ENCODE data around the gene DEGS2. TPM values are rescaled to one million over a fixed set of nuclear protein-coding genes. Genes with fewer than 3 reads are reported as not detected.

DEGS2 gene
- total RNA-seq, 1 donor = not detected

- H3K4me3 ChIP-seq (ENCODE audit: low read depth, low read length) = no peak overlapping the region
- TF ChIP-seq, protein P1, sequence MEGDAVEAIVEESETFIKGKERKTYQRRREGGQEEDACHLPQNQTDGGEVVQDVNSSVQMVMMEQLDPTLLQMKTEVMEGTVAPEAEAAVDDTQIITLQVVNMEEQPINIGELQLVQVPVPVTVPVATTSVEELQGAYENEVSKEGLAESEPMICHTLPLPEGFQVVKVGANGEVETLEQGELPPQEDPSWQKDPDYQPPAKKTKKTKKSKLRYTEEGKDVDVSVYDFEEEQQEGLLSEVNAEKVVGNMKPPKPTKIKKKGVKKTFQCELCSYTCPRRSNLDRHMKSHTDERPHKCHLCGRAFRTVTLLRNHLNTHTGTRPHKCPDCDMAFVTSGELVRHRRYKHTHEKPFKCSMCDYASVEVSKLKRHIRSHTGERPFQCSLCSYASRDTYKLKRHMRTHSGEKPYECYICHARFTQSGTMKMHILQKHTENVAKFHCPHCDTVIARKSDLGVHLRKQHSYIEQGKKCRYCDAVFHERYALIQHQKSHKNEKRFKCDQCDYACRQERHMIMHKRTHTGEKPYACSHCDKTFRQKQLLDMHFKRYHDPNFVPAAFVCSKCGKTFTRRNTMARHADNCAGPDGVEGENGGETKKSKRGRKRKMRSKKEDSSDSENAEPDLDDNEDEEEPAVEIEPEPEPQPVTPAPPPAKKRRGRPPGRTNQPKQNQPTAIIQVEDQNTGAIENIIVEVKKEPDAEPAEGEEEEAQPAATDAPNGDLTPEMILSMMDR (IDR thresholded peaks at IDR 0.05; ENCODE audit: insufficient read depth, low read length) = no peak
- DNase-seq (ENCODE audit: low read depth) = no peak
Measured at GRCh38 chr14:100123618-100124017, 35.8 kb downstream of the DEGS2 start.

- DNase-seq (ENCODE audit: low read depth) = no peak
- no peak overlapping the region for H3K4me3 ChIP-seq (ENCODE audit: low read depth, low read length)
- TF ChIP-seq, protein P1 (IDR thresholded peaks at IDR 0.05; ENCODE audit: insufficient read depth, low read length) = no peak
Measured at GRCh38 chr14:100122481-100123223, 36.8 kb downstream of the DEGS2 start.

DNA sequence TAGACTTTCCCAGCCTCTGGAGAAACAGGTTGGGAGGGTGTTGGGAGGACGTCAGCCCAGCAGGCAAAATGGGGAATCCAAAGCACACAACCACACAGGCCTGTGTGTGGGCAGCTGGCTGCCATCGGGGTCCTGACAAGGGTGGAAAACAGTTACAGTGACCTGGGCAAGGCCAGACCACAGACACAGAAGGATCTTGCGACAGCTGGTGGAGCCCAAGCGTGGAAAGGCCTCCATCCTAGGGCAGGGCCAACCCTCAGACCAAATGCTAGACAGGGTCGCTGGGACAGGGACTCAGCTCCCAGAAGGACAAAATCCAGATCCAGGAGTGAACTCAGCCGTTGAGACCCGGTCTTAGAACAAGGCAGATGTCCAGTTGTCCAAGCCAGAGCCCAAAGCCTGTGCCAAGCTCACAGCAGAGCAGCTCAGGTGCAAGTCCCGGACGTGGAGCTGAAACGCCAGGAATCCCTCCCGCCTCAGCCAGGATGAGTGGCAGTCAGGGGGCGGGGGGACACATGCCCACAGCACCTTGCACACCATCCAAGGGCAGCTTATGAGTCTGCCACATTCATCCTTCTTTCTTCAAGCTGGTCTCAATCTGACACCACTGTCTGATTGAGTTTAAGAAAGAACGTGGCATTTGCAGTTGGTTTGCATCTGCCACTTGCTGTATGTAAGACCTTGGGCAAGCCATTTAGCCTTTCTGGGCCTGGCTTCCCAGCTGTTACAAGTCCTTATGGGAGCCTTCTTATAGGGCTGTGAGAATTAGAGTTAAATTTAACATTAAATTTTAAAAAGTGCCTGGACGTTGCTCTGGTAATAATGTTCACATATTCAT, 37.6 kb downstream of the DEGS2 start:
- no peak overlapping the region for H3K4me3 ChIP-seq (ENCODE audit: low read depth, low read length)
- TF ChIP-seq, protein P1 (IDR thresholded peaks at IDR 0.05; ENCODE audit: insufficient read depth, low read length) = no peak
- no peak for DNase-seq (ENCODE audit: low read depth)

- TF ChIP-seq, protein P1 (IDR thresholded peaks at IDR 0.05; ENCODE audit: insufficient read depth, low read length) = no peak
- H3K4me3 ChIP-seq (ENCODE audit: low read depth, low read length) = no peak overlapping the region
- no peak for DNase-seq (ENCODE audit: low read depth)
Measured at GRCh38 chr14:100120522-100121269, 38.7 kb downstream of the DEGS2 start.

- TF ChIP-seq, protein P1 (IDR thresholded peaks at IDR 0.05; ENCODE audit: insufficient read depth, low read length) = no peak
- DNase-seq (ENCODE audit: low read depth) = no peak
- no peak overlapping the region for H3K4me3 ChIP-seq (ENCODE audit: low read depth, low read length)
Measured at GRCh38 chr14:100119251-100119650, 40.2 kb downstream of the DEGS2 start.

DNA sequence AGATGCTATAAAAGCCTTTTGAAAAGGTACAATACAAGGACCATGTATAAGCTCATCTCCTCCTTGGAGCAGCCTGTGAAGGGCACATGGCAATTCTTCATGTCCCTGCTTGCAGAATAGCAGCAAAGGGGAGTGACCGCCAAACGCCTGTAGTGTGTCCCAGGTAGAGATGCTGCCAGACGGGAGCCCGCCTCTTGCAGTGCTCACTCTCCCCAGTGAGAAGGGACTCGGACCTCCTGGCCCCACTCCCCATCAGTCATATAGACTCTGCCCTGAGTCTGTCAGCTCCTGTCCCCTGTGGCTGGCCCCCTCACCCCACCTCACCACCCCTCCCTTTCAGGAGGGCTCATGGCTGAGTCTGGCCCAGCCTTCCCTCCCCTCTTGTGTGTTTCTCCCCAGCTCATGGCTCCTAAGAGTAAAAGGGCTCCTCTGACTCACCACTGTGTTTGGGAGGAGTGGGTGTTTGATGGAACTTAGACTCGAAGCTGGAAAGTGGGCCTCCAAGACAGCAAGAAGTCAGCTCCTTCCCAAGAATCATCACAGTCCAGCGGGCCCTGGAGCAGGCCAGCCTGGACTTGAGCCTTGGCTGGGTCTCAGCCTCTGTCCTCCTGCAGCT, 40.9 kb downstream of the DEGS2 start:
- H3K4me3 ChIP-seq (ENCODE audit: low read depth, low read length) = no peak overlapping the region
- DNase-seq (ENCODE audit: low read depth) = no peak

More for the DNA sequence above, 40.9 kb downstream of the DEGS2 start:
- TF ChIP-seq, protein P1 (IDR thresholded peaks at IDR 0.05; ENCODE audit: insufficient read depth, low read length) = no peak

Data from fibroblast of the aortic adventitia (primary cell).